Loucy (cell line): Measurements from ENCODE around the gene MS4A15.

Source experiments
- H2AFZ ChIP-seq: fragments of 200-600 bp; sonication (generic); 2 replicates; pipeline ENCODE4 v1.6.0; 2016; ENCODE audit warnings: antibody characterized with exemption, mild to moderate bottlenecking, low read length, moderate library complexity
- H3F3A ChIP-seq: fragments of 200-600 bp; 2 replicates; pipeline ENCODE4 v1.6.0; 2016; ENCODE audit warnings: antibody characterized with exemption, low read depth, mild to moderate bottlenecking
- H3K27me3 ChIP-seq: fragments of 200-600 bp; sonication (generic); 2 replicates; pipeline ENCODE4 v1.6.1; 2014; ENCODE audit warnings: low read length, mild to moderate bottlenecking; ENCODE audit not compliant: insufficient read depth, poor library complexity, severe bottlenecking
- H3K36me3 ChIP-seq: fragments of 200-600 bp; sonication (generic); 2 replicates; pipeline ENCODE4 v1.6.1; 2016; ENCODE audit warnings: low read length; ENCODE audit not compliant: insufficient read depth
- H3K4me1 ChIP-seq: fragments of 200-600 bp; sonication (generic); 2 replicates; pipeline ENCODE4 v1.5.1; 2014; ENCODE audit warnings: low read length, mild to moderate bottlenecking; ENCODE audit not compliant: insufficient read depth, poor library complexity, severe bottlenecking
- H3K4me2 ChIP-seq: fragments of 200-600 bp; sonication (generic); 2 replicates; pipeline ENCODE4 v1.6.0; 2014; ENCODE audit warnings: antibody characterized with exemption, low read length, low read depth, mild to moderate bottlenecking; ENCODE audit not compliant: poor library complexity, severe bottlenecking
- H3K4me3 ChIP-seq: fragments of 200-600 bp; sonication (generic); 2 replicates; pipeline ENCODE4 v1.5.1; 2014; ENCODE audit warnings: low read length, mild to moderate bottlenecking, mixed read lengths; ENCODE audit not compliant: poor library complexity, severe bottlenecking
- H3K79me2 ChIP-seq: fragments of 200-600 bp; sonication (generic); 2 replicates; pipeline ENCODE4 v1.6.1; 2014; ENCODE audit warnings: low read length; ENCODE audit not compliant: insufficient read depth
- H3K9ac ChIP-seq: fragments of 200-600 bp; sonication (generic); 2 replicates; pipeline ENCODE4 v1.6.0; 2014; ENCODE audit warnings: mild to moderate bottlenecking, low read depth, low read length, moderate library complexity; ENCODE audit not compliant: poor library complexity, severe bottlenecking
- H3K9me2 ChIP-seq: fragments of 200-600 bp; sonication (generic); replicated peaks from 2 replicates; pipeline ENCODE4 v1.6.1; 2016; ENCODE audit warnings: low read depth, low read length, mixed read lengths
- H3K9me3 ChIP-seq: fragments of 200-600 bp; sonication (generic); 2 replicates; pipeline ENCODE4 v1.6.1; 2014; ENCODE audit warnings: mild to moderate bottlenecking, antibody characterized with exemption, low read length, low read depth; ENCODE audit not compliant: insufficient read depth
- H4K20me1 ChIP-seq: fragments of 200-600 bp; sonication (generic); 2 replicates; pipeline ENCODE4 v1.6.0; 2014; ENCODE audit warnings: antibody characterized with exemption, low read length, mild to moderate bottlenecking; ENCODE audit not compliant: insufficient read depth, poor library complexity, severe bottlenecking
- EZH2phosphoT487 ChIP-seq: fragments of 200-600 bp; IDR thresholded peaks from 2 replicates; pipeline ENCODE4 v1.6.1; 2018; ENCODE audit warnings: antibody characterized with exemption, mild to moderate bottlenecking, moderate library complexity, borderline replicate concordance
- TF ChIP-seq, protein P1 (sequence below): fragments of 200-600 bp; sonication (generic); conservative IDR thresholded peaks from 2 replicates; pipeline ENCODE4 v1.5.1; 2014; ENCODE audit warnings: mild to moderate bottlenecking, antibody characterized with exemption, low read length

The MS4A15 gene

DNA sequence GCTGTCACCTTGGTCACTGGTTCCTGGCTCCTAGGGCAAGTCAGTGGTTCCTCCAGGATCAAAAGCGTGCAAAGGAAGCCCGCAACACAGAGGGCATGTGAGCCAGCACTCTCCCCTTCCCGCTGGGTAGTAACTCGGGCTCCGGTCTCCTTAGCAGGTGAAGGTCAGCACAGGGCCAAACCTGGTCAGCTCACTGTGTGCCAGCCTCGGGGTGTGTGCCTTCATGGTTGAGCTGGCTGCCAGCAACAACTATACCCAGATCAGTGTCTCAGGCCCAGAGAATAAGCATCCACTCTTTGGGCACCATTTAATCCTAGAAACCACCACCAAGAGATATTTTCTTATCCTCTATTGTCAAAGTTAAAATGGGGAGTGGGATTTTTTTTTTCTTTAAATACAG lies 69.1 kb downstream of the MS4A15 start:
- Histone ChIP-seq H3K4me3 (no peak overlapping the region), H3K27me3 (no peaks in the 10 kb centered on the region), H3K4me1 (peaks cover 19% of the 10 kb centered on the region), H3K79me2 (no peaks in the 10 kb centered on the region), H3K4me2 (no peak overlapping the region), H4K20me1 (no peaks in the 10 kb centered on the region), H3K9me3 (no peaks in the 10 kb centered on the region), H3F3A (no peaks in the 10 kb centered on the region), H2AFZ (no peak overlapping the region), H3K36me3 (no peaks in the 10 kb centered on the region), H3K9me2 (no peaks in the 10 kb centered on the region), H3K9ac (no peak overlapping the region)
- TF ChIP-seq, protein P1, sequence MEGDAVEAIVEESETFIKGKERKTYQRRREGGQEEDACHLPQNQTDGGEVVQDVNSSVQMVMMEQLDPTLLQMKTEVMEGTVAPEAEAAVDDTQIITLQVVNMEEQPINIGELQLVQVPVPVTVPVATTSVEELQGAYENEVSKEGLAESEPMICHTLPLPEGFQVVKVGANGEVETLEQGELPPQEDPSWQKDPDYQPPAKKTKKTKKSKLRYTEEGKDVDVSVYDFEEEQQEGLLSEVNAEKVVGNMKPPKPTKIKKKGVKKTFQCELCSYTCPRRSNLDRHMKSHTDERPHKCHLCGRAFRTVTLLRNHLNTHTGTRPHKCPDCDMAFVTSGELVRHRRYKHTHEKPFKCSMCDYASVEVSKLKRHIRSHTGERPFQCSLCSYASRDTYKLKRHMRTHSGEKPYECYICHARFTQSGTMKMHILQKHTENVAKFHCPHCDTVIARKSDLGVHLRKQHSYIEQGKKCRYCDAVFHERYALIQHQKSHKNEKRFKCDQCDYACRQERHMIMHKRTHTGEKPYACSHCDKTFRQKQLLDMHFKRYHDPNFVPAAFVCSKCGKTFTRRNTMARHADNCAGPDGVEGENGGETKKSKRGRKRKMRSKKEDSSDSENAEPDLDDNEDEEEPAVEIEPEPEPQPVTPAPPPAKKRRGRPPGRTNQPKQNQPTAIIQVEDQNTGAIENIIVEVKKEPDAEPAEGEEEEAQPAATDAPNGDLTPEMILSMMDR = no peak
- no peak for TF ChIP-seq EZH2phosphoT487
